H7 (cell line): Measurements from ENCODE around the gene ITGA1. TPM values are rescaled to one million over a fixed set of nuclear protein-coding genes. Genes with fewer than 3 reads are reported as not detected.

Experiments used
- DNase-seq: peaks from one replicate; pipeline ENCODE4 v3.0.0; 2012
- H3K27me3 ChIP-seq: 2 replicates; pipeline ENCODE4 v1.6.0; 2011; ENCODE audit warnings: mild to moderate bottlenecking, low read length; ENCODE audit not compliant: control insufficient read depth, insufficient read depth
- H3K36me3 ChIP-seq: replicated peaks from 2 replicates; pipeline ENCODE4 v1.5.1; 2011; ENCODE audit warnings: low read length; ENCODE audit not compliant: control insufficient read depth, insufficient read depth
- H3K4me3 ChIP-seq: 2 replicates; pipeline ENCODE4 v1.5.1; 2011; ENCODE audit warnings: low read depth, mild to moderate bottlenecking, control low read depth, low read length, moderate library complexity; ENCODE audit not compliant: insufficient read depth
- total RNA-seq: library from RNA; depleted of rRNA; stranded (reverse); fragments of >200 nt; shearing (Covaris generic); gene quantifications from 2 replicates; pipeline ENCODE4 v1.2.3, GENCODE V29; 2014

ITGA1 gene
- total RNA-seq, 1 experiment from 2014 or later: 2.6 TPM

DNA sequence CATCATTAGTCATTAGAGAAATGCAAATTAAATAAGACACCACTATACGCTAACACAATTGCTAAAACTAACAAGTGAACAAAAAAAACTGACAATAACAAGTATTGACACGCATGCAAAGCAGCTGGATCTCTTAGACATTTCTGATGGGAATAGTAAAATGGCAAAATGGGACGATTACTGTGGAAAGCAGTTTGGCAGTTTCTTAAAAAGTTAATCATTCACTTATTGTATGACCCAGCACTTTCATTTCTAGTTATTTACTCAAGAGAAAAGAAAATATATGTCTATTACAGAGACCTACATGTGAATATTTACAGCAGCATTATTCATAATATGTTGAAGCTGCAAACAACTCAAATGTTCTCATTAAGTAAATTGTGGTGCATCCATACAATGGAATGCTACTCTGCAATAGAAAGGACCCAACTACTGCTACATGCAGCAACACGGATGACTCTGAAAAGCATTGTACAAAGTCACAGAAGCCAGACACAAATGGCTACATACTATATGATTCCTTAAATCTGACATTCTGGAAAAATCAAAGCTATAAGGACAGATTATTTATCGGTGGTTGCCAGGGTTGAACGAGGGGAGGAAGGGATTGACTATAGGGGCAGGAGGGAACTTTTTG lies 104.6 kb downstream of the ITGA1 start:
- no peak for DNase-seq
- Histone ChIP-seq H3K36me3 (no peaks in the 10 kb centered on the region), H3K27me3 (no peaks in the 10 kb centered on the region), H3K4me3 (no peak overlapping the region)

DNA sequence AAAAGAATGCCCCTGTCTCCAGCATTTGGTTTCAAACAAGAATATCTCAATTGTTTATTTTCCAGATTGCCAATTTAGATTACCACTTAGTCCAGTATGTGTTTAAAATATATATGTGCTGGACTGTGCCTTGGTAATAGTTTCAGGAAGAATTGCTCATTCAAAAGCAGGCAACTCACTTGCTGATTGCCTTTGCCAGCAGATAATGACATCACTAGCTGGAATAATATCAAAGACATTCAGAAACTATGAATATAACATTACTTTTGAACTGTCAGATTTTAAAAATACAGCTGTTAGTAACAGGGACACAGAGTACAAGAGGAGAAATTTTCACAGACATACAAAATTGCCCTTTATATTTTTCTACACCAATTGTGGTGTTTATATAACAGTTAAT lies 105.4 kb downstream of the ITGA1 start:
- H3K27me3 ChIP-seq: no peaks in the 10 kb centered on the region
- H3K4me3 ChIP-seq: no peak overlapping the region
- no peaks in the 10 kb centered on the region for H3K36me3 ChIP-seq
- DNase-seq: no peak

DNA sequence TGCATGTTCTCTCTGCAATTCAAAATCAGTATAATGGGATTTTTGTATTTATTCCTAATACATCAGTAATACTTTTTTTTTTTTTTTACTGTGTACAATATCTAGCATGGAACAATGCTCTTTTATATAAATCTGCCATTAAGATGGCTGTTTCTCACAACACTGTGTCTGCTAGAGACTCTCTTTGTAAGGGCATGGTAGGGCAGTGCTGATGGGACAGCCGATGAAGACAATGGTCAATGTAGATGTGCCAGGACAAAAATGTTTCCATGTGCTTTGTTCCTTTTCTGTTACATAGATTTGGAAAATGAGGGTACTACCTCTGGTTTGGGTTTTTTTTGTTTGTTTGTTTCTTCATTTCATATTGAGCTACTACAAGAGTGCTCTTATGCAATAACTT lies 106.1 kb downstream of the ITGA1 start:
- Histone ChIP-seq H3K36me3 (no peaks in the 10 kb centered on the region), H3K4me3 (no peak overlapping the region), H3K27me3 (no peaks in the 10 kb centered on the region)
- DNase-seq: no peak

DNA sequence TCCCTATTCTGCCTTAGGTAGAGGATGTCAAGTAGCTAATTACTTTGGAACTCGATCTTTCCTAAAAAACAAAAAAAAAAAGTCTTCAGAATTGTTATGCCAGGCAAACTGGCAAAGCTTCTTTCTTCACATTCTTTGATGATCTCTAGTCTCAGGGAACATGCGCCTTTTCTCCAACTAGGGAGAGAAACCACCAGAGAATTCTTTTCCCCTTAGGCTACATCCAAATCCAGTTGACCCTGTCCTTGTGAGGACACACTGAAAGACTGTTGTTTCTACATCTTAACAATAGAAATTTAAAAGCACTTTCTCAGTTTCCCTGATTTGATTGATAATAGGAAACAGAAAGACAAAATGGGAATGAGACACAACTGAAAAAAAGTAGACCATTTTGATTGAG lies 106.7 kb downstream of the ITGA1 start:
- Histone ChIP-seq H3K4me3 (no peak overlapping the region), H3K27me3 (no peaks in the 10 kb centered on the region), H3K36me3 (no peaks in the 10 kb centered on the region)
- DNase-seq: no peak

DNA sequence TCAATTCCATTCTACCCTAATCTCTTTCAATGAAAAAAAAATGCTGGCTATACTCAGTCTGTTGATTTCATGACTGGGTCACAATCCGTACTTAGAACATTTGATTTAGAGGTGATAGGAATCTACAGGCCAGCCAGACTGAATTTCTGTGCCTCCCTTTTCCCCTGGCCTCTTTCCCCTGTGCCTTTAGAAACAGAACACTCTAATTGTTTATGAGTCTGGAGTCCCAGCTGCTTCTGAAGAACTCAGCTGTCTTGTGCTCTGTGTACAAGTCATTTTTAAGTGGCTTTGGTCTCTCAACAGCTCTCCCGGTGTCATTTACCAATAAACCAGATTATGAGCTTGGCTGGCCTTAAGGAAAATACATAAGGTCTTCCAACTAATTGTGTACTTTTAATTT lies 107.4 kb downstream of the ITGA1 start:
- H3K4me3 ChIP-seq: no peak overlapping the region

DNA sequence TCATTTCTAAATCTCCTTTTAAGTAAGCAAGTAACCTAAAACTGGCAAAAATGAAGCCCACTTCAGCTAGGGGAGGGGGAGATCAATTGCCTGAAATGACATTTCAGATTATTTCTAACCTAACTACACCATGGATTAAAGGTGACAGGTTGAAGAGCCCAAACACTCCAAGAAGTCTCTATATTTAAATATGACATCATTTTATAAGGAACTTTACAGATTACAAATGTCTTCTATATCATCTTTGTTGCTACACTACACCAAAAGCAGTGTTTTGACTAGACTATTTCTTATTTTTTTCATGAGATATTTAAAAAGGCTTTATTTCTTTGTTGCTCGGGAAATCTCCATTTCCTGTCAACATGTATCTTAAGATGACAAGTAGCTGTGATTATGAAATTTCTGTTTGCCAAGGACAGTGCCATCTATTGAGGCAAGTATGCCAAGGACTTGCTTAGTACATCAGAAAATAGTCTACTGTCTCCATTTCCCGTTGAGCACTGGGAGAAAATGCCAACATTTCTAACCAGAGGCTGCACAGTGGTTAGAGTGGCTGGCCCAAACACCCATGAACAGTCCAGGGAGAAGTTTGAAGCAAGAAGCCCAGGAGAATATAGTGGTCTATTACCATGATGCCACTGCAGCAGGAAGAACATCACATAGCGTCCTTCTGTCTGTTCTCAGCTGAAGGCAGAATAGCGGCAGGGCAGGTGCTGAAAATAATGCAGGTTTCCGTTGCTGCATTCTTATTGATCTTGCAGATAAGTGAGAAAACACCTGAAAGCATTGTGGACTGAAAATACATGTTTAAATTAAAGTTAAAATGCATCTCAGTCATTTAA lies 108.1 kb downstream of the ITGA1 start:
- H3K36me3 ChIP-seq: no peaks in the 10 kb centered on the region
- no peaks in the 10 kb centered on the region for H3K27me3 ChIP-seq
- DNase-seq: no peak
- H3K4me3 ChIP-seq: no peak overlapping the region

More for the DNA sequence above, 107.4 kb downstream of the ITGA1 start:
- no peaks in the 10 kb centered on the region for H3K27me3 ChIP-seq
- DNase-seq: no peak
- no peaks in the 10 kb centered on the region for H3K36me3 ChIP-seq

DNA sequence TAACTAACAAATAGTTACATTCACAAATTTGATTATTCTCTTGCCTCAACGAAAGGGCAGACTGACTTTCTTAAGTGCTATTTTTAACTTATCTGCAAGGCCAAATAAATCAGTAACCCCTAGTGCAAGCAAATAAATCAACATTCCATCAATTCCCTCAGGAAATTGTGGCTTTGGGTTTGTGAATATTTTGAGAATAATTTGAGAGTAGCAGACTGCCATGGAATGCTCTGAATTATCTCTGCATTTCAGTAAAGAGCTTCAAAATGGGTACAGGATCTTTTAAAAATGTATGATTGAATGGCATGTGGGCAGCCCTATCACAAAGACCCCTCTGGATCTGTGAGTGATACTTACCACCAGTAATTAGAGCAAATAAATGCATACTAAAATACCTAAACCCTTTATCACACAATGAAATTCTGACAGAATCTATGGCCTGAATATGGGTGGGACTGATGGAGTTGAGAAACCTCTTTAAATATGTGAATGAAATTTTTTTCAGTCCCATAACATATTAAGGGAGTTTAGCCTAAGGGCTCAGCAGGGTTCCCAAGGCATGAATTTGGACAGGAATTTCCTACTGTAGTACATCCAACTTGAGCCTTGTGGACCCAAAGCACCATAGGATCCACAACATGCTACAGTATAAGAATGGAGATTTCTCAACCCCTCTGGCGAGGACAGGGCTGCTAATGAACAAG lies 109.0 kb downstream of the ITGA1 start:
- Histone ChIP-seq H3K36me3 (no peaks in the 10 kb centered on the region), H3K4me3 (no peak overlapping the region), H3K27me3 (no peaks in the 10 kb centered on the region)
- DNase-seq: no peak

DNA sequence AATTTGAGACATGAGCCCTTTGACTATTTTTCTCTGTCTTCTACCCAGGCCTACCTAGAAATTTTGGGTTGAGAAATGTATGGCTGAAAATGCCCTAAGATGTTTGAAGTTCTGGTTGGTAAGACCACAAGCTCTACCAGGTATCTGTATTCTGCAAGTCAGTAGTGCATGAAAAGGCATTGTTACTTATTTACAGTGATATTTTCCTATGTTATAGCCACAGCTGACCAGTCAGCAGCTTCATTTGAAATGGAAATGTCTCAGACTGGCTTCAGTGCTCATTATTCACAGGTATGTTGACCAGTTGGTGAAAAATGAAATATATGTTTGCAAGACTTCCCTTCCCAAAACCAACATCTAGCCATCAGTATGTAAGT lies 109.5 kb downstream of the ITGA1 start:
- Histone ChIP-seq H3K27me3 (no peaks in the 10 kb centered on the region), H3K4me3 (no peak overlapping the region), H3K36me3 (no peaks in the 10 kb centered on the region)
- no peak for DNase-seq

DNA sequence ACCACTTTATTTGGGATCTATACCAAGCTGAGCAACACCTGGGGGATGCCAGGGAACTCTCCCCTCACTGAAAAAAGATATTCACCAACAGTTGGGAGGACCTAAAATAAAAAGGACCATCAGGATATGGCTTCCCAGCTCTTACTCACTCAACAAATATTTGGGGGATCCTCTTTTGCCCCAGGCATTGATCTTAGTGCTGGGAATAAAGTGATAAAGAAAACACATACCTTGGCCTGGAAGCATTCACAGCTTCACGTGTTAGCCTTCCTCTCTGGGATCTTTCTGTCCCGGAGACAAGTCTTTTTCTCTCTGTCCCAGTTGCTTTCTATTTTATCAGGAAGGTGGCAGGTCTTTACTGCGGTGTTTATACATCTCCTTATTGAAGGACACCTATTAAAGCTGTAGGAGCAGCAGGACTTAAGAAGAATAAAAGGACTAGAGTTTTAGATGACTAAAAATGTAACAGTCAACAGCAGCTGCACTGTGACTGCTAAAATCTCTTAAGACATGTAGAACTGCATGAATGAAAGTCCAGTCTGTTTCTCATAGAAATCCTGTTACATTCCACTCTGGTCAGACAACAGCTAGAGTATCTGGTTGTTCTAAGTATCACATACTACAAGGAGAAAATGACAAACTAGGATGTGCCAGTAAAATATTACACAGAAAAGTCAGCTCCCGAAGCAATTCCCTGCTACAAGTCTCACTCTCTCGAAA lies 111.4 kb downstream of the ITGA1 start:
- Histone ChIP-seq H3K36me3 (no peaks in the 10 kb centered on the region), H3K4me3 (no peak overlapping the region), H3K27me3 (no peaks in the 10 kb centered on the region)
- DNase-seq: no peak

DNA sequence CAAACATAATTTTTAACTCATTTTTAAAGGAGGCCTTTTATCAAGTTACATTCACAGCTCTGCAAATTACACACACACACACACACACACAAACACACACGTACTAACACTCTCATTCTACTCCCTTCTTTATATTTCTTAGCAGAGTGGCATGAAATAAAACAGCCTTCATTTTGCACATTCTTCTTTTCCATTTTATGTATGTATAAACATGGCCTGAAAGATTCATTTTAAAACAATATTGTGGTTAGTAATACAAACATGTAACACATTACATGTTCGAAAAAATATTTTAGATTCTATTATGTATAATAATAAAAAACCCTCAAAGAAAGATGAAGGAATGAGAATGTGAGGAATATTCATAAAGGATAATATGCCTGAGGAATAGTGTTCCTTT lies 115.4 kb downstream of the ITGA1 start:
- no peak overlapping the region for H3K4me3 ChIP-seq
- H3K27me3 ChIP-seq: no peaks in the 10 kb centered on the region
- H3K36me3 ChIP-seq: no peaks in the 10 kb centered on the region
- no peak for DNase-seq

DNA sequence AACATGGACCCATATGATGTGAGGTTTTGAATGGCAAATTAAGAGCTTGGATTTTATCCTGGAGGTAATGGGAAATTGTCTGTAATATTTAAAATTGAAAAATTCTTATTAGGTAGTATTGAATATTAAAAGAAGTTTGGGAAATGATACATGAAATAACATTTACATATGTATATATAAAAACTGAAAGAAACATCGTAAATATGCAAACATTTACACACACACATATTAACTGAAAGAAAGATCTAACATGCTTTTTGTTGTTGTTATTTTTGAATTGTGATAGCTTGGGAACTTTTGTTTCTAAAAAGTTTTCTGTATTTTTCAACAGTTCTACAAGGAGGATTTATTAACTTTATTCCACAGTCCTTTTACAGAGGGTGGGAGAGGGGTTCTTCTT lies 118.6 kb downstream of the ITGA1 start:
- H3K4me3 ChIP-seq: no peak overlapping the region
- no peak for DNase-seq
- no peaks in the 10 kb centered on the region for H3K36me3 ChIP-seq

DNA sequence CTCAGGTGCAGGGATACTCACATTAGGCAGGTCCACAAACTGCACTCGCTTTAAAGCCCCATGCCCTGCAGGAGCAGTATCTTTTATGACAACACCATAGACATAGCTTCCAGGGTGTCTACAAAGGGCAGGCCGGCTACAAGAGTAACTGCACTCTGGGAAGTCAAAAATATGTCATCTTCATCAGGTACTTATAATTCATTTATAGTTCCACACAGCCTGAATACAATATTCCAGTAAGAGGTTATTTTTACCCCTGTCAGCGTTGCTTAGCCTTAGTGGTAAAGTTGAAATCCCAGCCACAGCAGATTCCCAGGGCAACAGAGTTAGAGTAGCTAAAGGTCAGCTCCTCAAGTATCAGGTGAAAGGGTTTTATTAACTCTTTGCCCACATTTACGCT lies 119.1 kb downstream of the ITGA1 start:
- Histone ChIP-seq H3K4me3 (no peak overlapping the region), H3K36me3 (no peaks in the 10 kb centered on the region), H3K27me3 (no peaks in the 10 kb centered on the region)
- no peak for DNase-seq

More for the DNA sequence above, 118.6 kb downstream of the ITGA1 start:
- H3K27me3 ChIP-seq: no peaks in the 10 kb centered on the region

DNA sequence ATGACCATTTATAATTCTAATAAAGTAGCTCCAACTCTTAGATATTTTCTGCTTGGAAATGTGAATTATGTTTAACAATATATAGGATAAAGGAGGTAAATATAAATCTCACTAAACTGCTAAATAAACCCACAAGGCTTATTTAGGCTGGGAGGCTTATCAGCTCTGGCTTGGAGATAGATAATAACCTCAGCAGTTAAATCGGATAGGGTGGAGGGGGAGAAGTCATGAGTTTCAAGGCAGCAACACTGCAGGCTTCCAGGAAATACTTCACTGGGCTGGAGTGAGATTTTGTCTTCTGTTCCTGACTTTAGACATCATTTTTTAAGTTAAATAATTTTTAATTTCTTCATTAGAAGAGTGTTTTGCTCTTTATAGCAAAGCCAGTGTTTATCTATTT lies 121.5 kb downstream of the ITGA1 start:
- no peak for DNase-seq
- Histone ChIP-seq H3K27me3 (no peaks in the 10 kb centered on the region), H3K4me3 (no peak overlapping the region), H3K36me3 (no peaks in the 10 kb centered on the region)

DNA sequence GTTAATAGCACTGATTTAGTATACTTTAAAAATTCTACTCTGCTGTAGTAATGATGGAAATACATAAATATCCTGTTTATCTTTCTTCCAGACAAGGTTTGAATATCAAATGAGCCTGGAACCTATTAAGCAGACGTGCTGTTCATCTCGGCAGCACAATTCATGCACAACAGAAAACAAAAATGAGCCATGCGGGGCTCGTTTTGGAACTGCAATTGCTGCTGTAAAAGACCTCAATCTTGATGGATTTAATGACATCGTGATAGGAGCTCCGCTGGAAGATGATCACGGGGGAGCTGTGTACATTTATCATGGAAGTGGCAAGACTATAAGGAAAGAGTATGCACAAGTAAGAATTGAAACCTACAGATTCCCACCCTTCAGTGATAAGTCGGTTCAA lies 122.4 kb downstream of the ITGA1 start:
- H3K4me3 ChIP-seq: no peak overlapping the region
- no peaks in the 10 kb centered on the region for H3K27me3 ChIP-seq
- no peaks in the 10 kb centered on the region for H3K36me3 ChIP-seq
- no peak for DNase-seq
